ENCODE results near the gene STAT5B. TPM values are rescaled to one million over a fixed set of nuclear protein-coding genes. Genes with fewer than 3 reads are reported as not detected.

The STAT5B gene
- total RNA-seq, 2 donors from 2014 or later, result 117 to 207 TPM

DNA sequence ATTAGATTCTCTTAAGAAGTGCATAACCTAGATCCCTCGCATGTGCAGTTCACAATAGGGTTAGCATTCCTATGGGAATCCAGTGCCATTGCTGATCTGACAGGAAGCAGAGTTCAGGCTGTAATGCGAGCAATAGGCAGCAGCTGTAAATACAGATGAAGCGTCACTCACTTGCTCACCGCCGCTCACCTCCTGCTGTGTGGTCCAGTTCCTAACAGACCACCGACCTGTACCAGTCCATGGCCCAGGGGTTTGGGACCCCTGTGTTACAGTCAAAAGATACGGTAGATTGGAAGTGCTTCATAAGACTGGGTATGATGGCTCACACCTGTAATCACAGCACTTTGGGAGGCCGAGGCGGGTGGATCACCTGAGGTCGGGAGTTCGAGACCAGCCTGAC is 14.9 kb upstream of the STAT5B start:
- Mint-ChIP-seq H3K9me3 (no peaks in the 10 kb centered on the region), H3K36me3 (peaks cover 27 to 59% of the 10 kb centered on the region in 2 donors), H3K27ac (peak overlapping the region in 1 of 2 donors; percentile 92)

DNA sequence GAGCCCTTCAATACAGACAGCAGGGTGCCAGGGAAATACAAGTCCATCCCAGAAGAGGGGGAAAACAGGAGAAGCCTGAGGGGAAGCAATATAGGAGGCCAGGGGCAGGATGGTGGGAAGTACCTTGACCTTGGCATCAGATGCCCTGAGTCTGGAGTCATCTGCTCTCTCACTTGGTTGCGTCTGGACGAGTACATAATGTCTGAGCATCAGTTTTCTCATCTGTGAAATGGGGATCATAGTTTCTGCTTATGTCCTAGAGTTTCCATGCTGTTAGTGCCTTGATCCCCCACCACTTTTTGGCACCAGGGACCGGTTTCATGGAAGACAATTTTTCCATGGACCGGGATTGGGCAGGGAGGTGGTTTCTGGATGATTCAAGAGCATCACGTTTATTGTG is 14.4 kb upstream of the STAT5B start:
- peaks cover 27 to 63% of the 10 kb centered on the region in 2 donors for H3K36me3 Mint-ChIP-seq
- H3K9me3 Mint-ChIP-seq, result no peaks in the 10 kb centered on the region

More for the DNA sequence above, 14.9 kb upstream of the STAT5B start:
- ATAC-seq, result no peak
- DNase-seq (ENCODE audit: low spot score in 2 of 2), result no peak

DNA sequence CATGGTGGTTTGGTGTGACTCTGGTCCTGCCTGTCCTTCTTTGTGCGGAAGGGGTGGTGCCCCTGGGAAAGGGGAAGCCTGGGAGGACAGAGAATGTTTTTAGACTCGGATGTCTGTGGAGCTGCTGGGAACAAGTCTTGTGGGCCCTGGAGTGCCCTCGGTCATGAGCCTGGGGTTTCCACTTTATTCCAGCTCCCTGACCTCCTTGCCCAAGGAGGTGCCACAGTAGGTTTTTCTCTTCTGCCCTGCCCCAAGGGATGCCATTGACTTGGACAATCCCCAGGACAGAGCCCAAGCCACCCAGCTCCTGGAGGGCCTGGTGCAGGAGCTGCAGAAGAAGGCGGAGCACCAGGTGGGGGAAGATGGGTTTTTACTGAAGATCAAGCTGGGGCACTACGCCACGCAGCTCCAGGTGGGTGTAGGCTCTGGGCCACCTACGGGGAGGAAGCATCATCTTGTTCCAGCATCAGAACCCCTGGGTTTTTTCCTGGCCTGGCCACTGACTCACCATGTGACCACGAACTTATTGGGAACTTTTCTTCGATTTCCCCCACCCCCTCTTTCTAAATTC is 13.5 kb upstream of the STAT5B start:
- Mint-ChIP-seq H3K27ac (peak overlapping the region; percentile 92 to 97), H3K9me3 (no peaks in the 10 kb centered on the region), H3K36me3 (peaks cover 27 to 65% of the 10 kb centered on the region in 2 donors)
- DNase-seq (ENCODE audit: low spot score in 2 of 2) (peak in 1 of 2 donors; percentile 76), ATAC-seq (peak; percentile 14 to 24)

More for the DNA sequence above, 14.4 kb upstream of the STAT5B start:
- ATAC-seq, result no peak
- H3K27ac Mint-ChIP-seq, result peak overlapping the region; percentile 92 to 97
- peak in 1 of 2 donors; percentile 47 for DNase-seq (ENCODE audit: low spot score in 2 of 2)

DNA sequence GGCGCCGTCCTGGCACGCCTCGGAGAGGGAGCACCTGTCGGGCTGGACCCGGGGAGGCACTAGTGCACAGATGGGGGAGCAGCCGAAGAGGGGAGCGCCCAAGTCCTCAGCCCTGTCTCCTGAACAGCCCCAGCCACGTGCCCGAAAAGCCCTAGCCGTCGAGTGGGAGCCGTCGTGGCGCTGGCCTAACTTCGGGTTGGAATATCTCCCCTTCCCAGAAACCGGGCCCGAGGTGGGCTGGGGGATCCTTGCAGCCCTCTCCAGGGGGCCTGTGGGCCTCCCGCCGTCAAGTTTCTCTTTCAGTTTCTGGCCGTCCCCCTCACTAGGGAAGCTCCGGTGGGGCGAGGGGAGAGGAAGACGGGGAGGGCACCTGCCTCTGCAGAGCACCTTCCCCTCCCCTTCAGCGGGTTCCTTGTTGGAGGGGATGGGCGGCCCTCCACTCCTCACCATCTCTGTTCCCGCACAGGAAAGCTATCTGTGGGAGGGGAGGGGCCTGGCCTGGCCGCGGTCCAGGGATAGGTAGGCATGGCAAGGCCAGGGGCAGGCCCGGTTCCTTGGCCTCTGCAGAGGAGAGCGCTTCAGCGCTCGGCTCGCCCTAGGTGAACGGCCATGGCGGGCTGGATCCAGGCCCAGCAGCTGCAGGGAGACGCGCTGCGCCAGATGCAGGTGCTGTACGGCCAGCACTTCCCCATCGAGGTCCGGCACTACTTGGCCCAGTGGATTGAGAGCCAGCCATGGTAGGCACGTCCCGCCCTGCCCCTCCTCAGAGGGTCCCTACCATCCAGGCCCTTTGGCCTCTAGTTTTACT is 12.8 kb upstream of the STAT5B start:
- peaks cover 27 to 60% of the 10 kb centered on the region in 2 donors for H3K36me3 Mint-ChIP-seq
- no peaks in the 10 kb centered on the region for H3K9me3 Mint-ChIP-seq
- peak; percentile 55 to 57 for ATAC-seq

DNA sequence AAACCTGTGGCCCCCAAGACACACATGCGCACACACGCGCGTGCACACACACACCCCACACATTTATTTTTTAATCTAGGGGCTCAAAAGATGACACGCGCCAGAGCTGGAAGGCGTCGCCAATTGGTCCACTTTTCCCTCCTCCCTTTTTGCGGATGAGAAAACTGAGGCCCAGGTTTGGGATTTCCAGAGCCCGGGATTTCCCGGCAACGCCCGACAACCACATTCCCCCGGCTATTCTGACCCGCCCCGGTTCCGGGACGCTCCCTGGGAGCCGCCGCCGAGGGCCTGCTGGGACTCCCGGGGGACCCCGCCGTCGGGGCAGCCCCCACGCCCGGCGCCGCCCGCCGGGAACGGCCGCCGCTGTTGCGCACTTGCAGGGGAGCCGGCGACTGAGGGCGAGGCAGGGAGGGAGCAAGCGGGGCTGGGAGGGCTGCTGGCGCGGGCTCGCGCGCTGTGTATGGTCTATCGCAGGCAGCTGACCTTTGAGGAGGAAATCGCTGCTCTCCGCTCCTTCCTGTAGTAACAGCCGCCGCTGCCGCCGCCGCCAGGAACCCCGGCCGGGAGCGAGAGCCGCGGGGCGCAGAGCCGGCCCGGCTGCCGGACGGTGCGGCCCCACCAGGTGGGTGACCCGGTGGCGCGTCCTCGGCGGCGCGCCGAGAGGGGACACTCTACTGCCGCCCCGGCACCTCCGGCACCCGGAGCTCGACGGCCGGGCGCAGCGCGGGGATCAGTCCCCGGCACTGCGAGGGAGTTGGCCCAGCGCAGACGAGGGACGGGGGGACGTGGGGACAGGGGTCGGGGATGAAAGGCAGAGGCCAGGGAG is 12.0 kb upstream of the STAT5B start, which contains the start of gene STAT5A:
Gene STAT5A, plus strand, starts transcription at position 522 of the 826 bp plus-strand sequence. CDS start 914 bp downstream, outside the sequence.
- H3K27ac Mint-ChIP-seq, result peak within 1 kb of the TSS; percentile 92 to 98
- ATAC-seq (peak; percentile 74 to 77), DNase-seq (ENCODE audit: low spot score in 2 of 2) (peak; percentile 72 to 89)
- peaks cover 27 to 53% of the 10 kb centered on the region in 2 donors for H3K36me3 Mint-ChIP-seq
- no peaks in the 10 kb centered on the region for H3K9me3 Mint-ChIP-seq

More for the DNA sequence above, 12.8 kb upstream of the STAT5B start:
- H3K27ac Mint-ChIP-seq, result peak overlapping the region; percentile 92 to 97
- DNase-seq (ENCODE audit: low spot score in 2 of 2), result peak; percentile 51 to 83

DNA sequence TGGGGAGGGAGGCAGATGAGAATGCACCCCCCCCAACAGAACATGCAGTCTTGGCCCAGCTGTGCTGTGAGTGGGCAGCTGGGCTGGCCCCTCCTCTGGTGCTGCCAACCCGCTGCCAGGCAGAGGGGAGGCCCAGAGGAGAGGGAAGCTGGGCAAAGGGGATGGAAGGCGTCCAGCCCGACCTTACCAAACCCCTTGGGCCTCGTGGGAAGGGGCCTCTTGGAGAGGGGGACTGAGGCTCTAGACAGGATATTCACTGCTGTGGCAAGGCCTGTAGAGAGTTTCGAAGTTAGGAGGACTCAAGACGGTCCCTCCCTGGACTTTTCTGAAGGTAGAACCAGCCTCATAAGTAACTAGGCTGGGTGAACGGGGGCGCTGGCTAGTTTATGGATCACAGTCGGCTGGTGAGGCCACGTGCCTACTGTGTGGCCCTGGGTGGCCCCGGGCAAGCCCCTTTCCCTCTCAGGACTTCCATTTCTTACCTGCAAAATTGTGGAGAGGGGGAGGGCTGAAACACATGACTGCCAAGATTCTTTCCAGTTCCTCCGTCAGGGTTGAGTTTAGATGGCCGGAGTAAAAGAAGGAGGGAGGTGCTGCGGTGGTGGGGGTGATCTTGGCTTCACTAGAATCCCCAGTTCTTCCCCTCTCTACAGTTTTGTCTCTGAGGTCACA is 11.2 kb upstream of the STAT5B start:
- DNase-seq (ENCODE audit: low spot score in 2 of 2) (peak in 1 of 2 donors; percentile 46), ATAC-seq (peak; percentile 43 to 52)
- H3K27ac Mint-ChIP-seq, result peak overlapping the region; percentile 92 to 98
- no peaks in the 10 kb centered on the region for H3K9me3 Mint-ChIP-seq
- H3K36me3 Mint-ChIP-seq, result peaks cover 27 to 48% of the 10 kb centered on the region in 2 donors

DNA sequence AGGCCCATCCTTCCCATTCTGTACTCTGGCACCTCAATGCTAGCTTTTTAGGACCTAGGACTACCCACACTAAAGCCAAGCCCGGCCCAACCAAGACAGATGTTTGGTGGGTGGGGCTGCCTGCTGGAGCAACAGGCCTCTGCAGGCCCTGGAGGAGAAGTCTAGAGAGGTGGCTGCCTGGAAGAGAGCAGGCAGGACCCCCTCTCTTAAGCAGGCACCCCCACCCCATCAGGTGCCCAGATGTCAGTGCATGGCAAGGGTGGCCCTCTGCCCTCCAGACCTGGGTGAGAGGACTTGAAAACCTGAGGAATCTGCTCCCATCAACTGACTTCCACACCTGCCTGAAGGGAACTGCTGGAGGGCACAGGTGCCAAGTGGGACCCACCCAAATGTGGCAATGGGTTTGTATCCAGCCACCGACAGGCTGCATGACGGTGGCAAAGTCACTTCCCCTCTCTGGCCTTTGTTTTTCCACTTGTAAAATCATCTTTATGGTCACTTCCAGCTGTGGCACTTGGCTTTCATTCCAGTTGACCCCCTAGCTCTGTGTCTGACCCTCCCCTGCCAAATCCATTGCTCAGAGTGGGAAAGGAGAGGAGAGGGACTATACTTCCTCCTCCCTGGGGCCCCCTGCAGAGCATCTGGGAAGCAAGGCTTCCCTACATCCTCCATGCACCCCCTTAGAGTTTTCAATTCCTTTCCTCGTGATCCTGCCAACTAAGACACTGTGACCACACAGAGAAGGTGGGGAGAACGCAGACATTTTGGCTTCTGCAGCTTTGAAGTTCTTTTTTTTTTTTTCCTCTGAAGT is 10.4 kb upstream of the STAT5B start:
- peak overlapping the region; percentile 92 to 98 for H3K27ac Mint-ChIP-seq
- ATAC-seq, result no peak
- peak in 1 of 2 donors; percentile 55 for DNase-seq (ENCODE audit: low spot score in 2 of 2)
- peaks cover 27 to 39% of the 10 kb centered on the region in 2 donors for H3K36me3 Mint-ChIP-seq
- H3K9me3 Mint-ChIP-seq, result no peaks in the 10 kb centered on the region

DNA sequence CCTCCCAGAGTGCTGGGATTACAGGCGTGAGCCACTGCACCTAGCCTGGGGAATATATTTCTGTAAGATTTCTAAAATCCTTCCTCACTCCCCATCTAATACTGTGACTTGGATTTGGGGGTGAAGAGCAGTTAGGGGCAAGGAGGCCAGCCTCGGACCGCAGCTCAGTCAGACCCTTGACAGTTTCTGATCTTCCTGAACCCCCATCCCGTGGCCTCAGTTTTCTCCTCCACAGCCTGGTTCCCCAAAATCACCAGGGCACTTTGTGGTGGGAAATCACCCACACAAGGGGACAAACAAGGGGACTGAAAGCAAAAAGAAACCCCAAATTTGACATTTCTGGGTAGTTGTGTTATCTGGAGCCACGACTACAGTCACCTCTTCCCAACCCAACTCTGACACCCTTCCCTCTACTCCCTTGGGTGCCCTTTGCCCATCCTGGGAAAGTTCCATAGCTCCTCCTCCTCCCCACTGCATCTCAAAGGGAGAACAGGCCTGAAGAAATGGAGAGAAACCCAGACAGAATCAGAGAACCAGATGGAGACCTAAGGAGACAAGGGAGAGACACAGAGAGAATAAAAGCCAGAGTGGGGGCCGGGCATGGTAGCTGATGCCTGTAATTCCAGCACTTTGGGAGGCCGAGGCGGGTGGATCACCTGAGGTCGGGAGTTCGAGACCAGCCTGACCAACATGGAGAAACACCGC is 9.3 kb upstream of the STAT5B start:
- Mint-ChIP-seq H3K36me3 (peaks cover 17 to 30% of the 10 kb centered on the region in 2 donors), H3K9me3 (no peaks in the 10 kb centered on the region), H3K27ac (peak overlapping the region in 1 of 2 donors; percentile 32)
- ATAC-seq (no peak), DNase-seq (ENCODE audit: low spot score in 2 of 2) (peak in 1 of 2 donors; percentile 30)

DNA sequence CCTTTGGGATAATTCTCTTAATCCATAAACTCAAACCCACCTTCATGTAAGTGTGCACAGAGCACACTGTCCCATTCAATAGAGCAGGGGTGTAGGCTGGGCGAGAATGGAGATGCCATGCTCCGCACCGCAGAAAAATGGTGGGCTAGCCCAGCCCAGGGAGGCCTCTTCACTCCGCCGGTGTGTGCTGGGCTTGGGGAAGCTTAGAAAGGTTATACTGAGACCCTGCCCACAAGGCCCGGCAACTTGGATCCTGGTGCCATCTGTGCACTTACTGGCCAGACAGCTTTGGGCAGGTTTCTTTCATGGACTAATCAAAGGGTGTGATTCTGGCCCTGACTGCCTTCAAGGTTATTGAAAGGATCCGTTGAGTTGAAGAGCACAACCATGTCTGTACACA is 8.4 kb upstream of the STAT5B start:
- H3K9me3 Mint-ChIP-seq, result no peaks in the 10 kb centered on the region
- H3K27ac Mint-ChIP-seq, result no peak overlapping the region
- peaks cover 8 to 20% of the 10 kb centered on the region in 2 donors for H3K36me3 Mint-ChIP-seq
- DNase-seq (ENCODE audit: low spot score in 2 of 2) (peak in 1 of 2 donors; percentile 35), ATAC-seq (no peak)

DNA sequence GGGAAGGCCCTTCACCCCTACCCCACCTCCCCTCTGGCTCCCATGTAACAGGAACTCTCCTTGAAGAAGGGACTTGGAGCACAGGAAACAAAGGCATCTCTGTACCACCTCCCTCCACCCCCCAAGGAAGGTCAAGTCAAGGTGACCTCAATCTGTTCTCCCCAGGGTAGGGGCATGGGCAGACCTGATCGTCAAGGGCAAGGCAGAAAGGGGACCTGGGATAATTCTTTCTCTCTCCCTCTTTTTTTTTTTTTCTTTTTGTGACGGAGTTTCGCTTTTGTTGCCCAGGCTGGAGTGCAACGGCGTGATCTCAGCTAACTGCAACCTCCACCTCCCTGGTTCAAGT is 7.8 kb upstream of the STAT5B start:
- ATAC-seq (no peak), DNase-seq (ENCODE audit: low spot score in 2 of 2) (no peak)
- Mint-ChIP-seq H3K27ac (no peak overlapping the region), H3K36me3 (peaks cover 2 to 15% of the 10 kb centered on the region in 2 donors), H3K9me3 (no peaks in the 10 kb centered on the region)

DNA sequence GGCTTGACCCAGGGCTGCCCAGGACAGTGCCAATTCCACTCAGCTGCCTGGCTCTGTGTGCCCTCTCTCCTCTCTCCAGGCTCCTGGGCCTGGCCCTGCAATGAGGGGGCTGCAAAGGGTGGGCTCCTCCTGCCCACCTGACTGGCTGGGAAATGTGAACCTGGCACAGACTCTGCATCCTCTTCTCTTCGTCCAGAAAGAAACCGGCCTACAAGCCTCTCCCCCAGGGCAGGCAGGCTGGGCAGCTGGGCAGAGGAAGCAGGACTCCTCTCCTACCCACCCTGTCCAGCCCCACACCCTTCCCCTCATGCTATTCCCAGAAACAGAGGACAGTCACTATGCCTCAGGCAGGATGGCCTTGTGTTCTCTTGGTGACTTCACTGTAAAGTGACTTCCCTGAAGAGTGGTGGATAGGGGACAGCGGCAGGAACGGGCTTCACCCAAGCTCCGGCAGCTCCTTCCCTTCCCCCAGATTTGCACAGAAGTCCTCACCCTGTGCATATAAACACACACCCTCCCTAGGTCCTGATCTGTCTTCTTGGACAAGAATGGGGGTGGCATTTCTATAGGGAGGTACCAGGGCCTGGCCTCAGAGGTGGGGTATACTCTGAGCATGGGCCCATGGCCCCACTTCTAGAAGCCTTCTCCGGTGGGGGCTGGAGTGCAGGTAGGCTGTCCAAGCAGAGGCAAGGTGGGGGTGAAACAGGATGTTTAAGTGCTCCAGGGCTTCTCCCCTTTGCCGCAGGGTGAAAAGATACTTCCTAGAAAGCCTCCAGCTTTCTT is 7.2 kb upstream of the STAT5B start:
- Mint-ChIP-seq H3K9me3 (no peaks in the 10 kb centered on the region), H3K36me3 (peaks cover 0 to 12% of the 10 kb centered on the region in 2 donors), H3K27ac (peak overlapping the region; percentile 19 to 50)
- no peak for ATAC-seq
- peak in 1 of 2 donors; percentile 38 for DNase-seq (ENCODE audit: low spot score in 2 of 2)

DNA sequence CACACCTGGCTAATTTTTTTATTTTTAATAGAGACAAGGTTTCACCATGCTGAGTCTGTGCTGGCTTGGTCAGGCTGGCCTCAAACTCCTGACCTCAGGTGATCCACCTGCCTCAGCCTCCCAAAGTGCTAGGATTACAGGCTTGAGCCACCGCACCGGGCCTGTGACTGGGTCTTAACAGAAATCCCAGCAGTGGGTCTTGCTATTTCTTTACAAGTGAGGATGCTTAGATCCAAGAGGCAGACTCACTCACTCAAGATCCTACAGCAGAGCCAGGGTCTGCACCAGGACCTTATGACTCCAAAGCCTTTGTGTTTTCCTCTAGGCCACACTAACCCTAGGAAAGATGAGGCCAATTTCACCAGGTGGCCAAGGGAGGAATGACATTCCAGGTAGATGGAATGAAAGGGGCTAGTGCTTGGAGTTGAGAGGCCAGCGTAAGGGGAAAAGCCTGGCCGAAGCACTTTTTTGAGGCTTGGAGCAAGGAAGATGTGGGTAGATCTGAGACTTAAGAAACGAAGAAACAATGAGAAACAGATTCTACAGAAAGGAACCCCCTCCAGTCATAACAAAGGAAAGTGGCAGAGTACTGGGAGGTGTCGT is 6.4 kb upstream of the STAT5B start:
- peak in 1 of 2 donors; percentile 34 for DNase-seq (ENCODE audit: low spot score in 2 of 2)

DNA sequence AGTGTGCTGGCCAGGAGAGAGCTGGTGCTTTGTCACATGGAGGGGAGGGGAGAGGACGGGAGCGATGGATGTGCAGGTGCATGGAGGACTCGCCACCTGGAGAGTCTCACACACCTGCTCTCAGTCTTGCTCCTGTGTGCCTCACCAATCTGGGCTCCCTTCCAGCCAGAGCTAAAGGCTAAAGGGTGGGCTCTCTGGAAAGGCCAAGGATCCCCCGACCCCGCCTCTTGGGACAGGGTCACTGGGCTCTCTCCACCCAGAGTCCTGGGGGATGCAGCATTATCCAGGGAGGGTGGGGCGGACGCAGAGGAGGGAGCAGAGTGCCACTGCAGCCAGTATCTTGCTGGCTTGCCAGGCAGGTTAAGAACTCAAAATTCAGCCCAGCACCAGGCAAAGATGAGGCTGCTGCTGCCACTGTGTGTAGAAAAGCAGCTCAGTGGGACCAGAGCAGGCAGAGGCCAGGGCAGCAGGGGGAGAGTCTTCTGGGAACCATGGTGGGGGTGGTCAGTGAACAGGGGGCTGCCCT is 5.4 kb upstream of the STAT5B start:
- DNase-seq (ENCODE audit: low spot score in 2 of 2), result peak in 1 of 2 donors; percentile 48
- peak overlapping the region in 1 of 2 donors; percentile 22 for H3K27ac Mint-ChIP-seq
- ATAC-seq, result no peak
- no peaks in the 10 kb centered on the region for H3K9me3 Mint-ChIP-seq
- peaks cover 0 to 12% of the 10 kb centered on the region in 2 donors for H3K36me3 Mint-ChIP-seq

More for the DNA sequence above, 6.4 kb upstream of the STAT5B start:
- Mint-ChIP-seq H3K9me3 (no peaks in the 10 kb centered on the region), H3K36me3 (peaks cover 0 to 15% of the 10 kb centered on the region in 2 donors), H3K27ac (peak overlapping the region in 1 of 2 donors; percentile 19)
- no peak for ATAC-seq

Measured in activated naive CD4-positive, alpha-beta T cell treated with anti-CD3 and anti-CD28 coated beads, Interleukin-2, amount 50 U/mL, for 72 hours (primary cell).